Fibroblast of skin of back (primary cell): ENCODE measurements around the gene SIL1.
"Not testable (repeated sequence)": the region's sequence is repeated elsewhere in the genome, so short reads cannot be mapped to it uniquely, and the experiment has no call there.

Experiments
- DNase-seq: peaks from one replicate; pipeline ENCODE4 v3.0.0-alpha.2; 2013

Gene SIL1

GRCh38 chr5:139199321-139199720, 1.2 kb upstream of the SIL1 start:
- no peak for DNase-seq

GRCh38 chr5:139196296-139196956, 1.7 kb downstream of the SIL1 start:
- no peak for DNase-seq

- DNase-seq = no peak
Measured at GRCh38 chr5:139194486-139194885, 3.7 kb downstream of the SIL1 start.

GRCh38 chr5:139193928-139194327, 4.2 kb downstream of the SIL1 start:
- DNase-seq = no peak

- not testable (repeated sequence) for DNase-seq
Measured at GRCh38 chr5:139192906-139193305, 5.3 kb downstream of the SIL1 start.

- DNase-seq = not testable (repeated sequence)
Measured at GRCh38 chr5:139191954-139192353, 6.2 kb downstream of the SIL1 start.

GRCh38 chr5:139190125-139190524, 8.0 kb downstream of the SIL1 start:
- DNase-seq = peak; percentile 68

GRCh38 chr5:139188558-139189270, 9.5 kb downstream of the SIL1 start:
- no peak for DNase-seq

GRCh38 chr5:139186752-139187326, 11.3 kb downstream of the SIL1 start:
- DNase-seq = peak; percentile 27

- DNase-seq = peak; percentile 17
Measured at GRCh38 chr5:139186261-139186660, 11.9 kb downstream of the SIL1 start.

GRCh38 chr5:139185589-139185988, 12.6 kb downstream of the SIL1 start:
- no peak for DNase-seq

- no peak for DNase-seq
Measured at GRCh38 chr5:139183502-139183901, 14.7 kb downstream of the SIL1 start.

GRCh38 chr5:139182528-139183296, 15.5 kb downstream of the SIL1 start:
- DNase-seq = no peak

- DNase-seq = peak; percentile 23
Measured at GRCh38 chr5:139181835-139182452, 16.2 kb downstream of the SIL1 start.

- DNase-seq = peak; percentile 68
Measured at GRCh38 chr5:139181322-139181730, 16.8 kb downstream of the SIL1 start.

GRCh38 chr5:139180850-139181249, 17.3 kb downstream of the SIL1 start:
- no peak for DNase-seq

- not testable (repeated sequence) for DNase-seq
Measured at GRCh38 chr5:139179778-139180513, 18.2 kb downstream of the SIL1 start.

- DNase-seq = peak; percentile 25
Measured at GRCh38 chr5:139178935-139179334, 19.2 kb downstream of the SIL1 start.

GRCh38 chr5:139178589-139178917, 19.6 kb downstream of the SIL1 start:
- DNase-seq = no peak

- DNase-seq = no peak
Measured at GRCh38 chr5:139177809-139178588, 20.2 kb downstream of the SIL1 start.

GRCh38 chr5:139177281-139177680, 20.9 kb downstream of the SIL1 start:
- not testable (repeated sequence) for DNase-seq
